Calu3 (cell line): Measurements from ENCODE around the gene ATP5PF. TPM values are rescaled to one million over a fixed set of nuclear protein-coding genes. Genes with fewer than 3 reads are reported as not detected.
"Not testable (repeated sequence)": the region's sequence is repeated elsewhere in the genome, so short reads cannot be mapped to it uniquely, and the experiment has no call there.

ENCODE experiments used
- BruUV-seq: library from RNA; stranded (reverse); fragments of 400-500 nt; replicated peaks from 2 replicates; lab custom pipeline; 2021; lab: Mats Ljungman, UMichigan
- CTCF ChIA-PET: fragments of 300-600 bp; sonication (Branson Sonifier 250); formaldehyde crosslinking; loops from one replicate; lab custom pipeline; 2022; ENCODE audit warnings: antibody characterized with exemption; lab: Charles Lee
- DNase-seq: peaks from one replicate; pipeline ENCODE4 v3.0.0; 2022
- H3K27ac Mint-ChIP-seq: one replicate; pipeline ENCODE4 v1.8.0; 2022; ENCODE audit warnings: mixed read lengths; ENCODE audit not compliant: unreplicated experiment
- H3K27me3 Mint-ChIP-seq: one replicate; pipeline ENCODE4 v1.8.0; 2022; ENCODE audit warnings: mixed read lengths; ENCODE audit not compliant: unreplicated experiment
- H3K36me3 Mint-ChIP-seq: one replicate; pipeline ENCODE4 v1.8.0; 2022; ENCODE audit warnings: mild to moderate bottlenecking, moderate library complexity, mixed read lengths; ENCODE audit not compliant: insufficient read depth, unreplicated experiment
- H3K4me1 Mint-ChIP-seq: one replicate; pipeline ENCODE4 v1.8.0; 2022; ENCODE audit warnings: mild to moderate bottlenecking, low read depth, mixed read lengths; ENCODE audit not compliant: unreplicated experiment
- H3K4me3 Mint-ChIP-seq: one replicate; pipeline ENCODE4 v1.8.0; 2022; ENCODE audit warnings: mild to moderate bottlenecking, low read depth, moderate library complexity, mixed read lengths; ENCODE audit not compliant: unreplicated experiment
- H3K9me3 Mint-ChIP-seq: one replicate; pipeline ENCODE4 v1.8.0; 2022; ENCODE audit warnings: low read depth, mixed read lengths; ENCODE audit not compliant: unreplicated experiment
- CTCF ChIP-seq: fragments of 200-600 bp; IDR thresholded peaks from one replicate; pipeline ENCODE4 v1.8.0; 2022; ENCODE audit warnings: antibody characterized with exemption; ENCODE audit not compliant: unreplicated experiment
- intact Hi-C: fragments of 100-400 bp; cut with micrococcal nuclease; formaldehyde crosslinking; loops from one replicate; pipeline ENCODE4 v1.10.0; 2022; ENCODE audit not compliant: unreplicated experiment
- total RNA-seq: library from RNA; stranded (reverse); gene quantifications from 2 replicates; pipeline ENCODE4 v1.2.3, GENCODE V29; 2022

The ATP5PF gene
- total RNA-seq, 1 experiment from 2014 or later: 95.2 TPM

GRCh38 chr21:25709684-25710265, 24.9 kb downstream of the ATP5PF start:
- no peaks in the 10 kb centered on the region for H3K4me1 Mint-ChIP-seq
- no peak for TF ChIP-seq CTCF
- CTCF ChIA-PET: no interaction called here
- H3K27me3 Mint-ChIP-seq: no peaks in the 10 kb centered on the region
- DNase-seq: no peak
- no peaks in the 10 kb centered on the region for H3K36me3 Mint-ChIP-seq
- intact Hi-C loops: loop anchor here (10.0 kb wide), 1 partner anchor 285 kb away; no protein-coding TSS in a partner anchor
- H3K4me3 Mint-ChIP-seq: no peak overlapping the region
- H3K27ac Mint-ChIP-seq: no peak overlapping the region
- H3K9me3 Mint-ChIP-seq: no peaks in the 10 kb centered on the region
- BruUV-seq: no TSS peak

DNA sequence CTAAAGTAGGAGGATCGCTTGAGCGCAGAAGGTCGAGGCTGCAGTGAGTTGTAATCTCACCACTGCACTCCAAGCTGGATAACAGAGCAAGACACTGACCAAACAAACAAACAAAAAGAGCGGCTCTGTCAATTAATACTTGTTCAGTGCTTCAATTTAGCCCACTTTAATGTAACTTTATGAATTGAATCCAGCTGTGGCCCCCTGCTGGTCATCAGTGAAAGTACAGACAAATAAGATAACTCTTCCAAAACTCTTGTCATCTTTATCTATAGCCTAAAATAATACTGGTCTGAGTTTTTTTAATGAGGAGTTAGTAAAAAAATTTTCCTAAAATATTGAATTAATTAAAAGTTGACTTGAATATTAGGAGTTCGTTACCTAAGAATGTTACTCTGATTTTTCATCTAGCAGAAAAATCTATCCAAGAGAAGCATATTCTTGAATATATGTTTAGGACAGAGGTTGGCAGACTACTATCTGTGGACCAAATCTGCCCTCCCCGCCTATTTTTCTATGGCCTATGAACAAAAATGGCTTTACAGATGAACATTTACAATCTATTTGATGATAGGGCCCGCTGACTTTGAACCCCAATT, 26.1 kb downstream of the ATP5PF start:
- Mint-ChIP-seq H3K9me3 (no peaks in the 10 kb centered on the region), H3K36me3 (no peaks in the 10 kb centered on the region), H3K4me3 (no peak overlapping the region), H3K27me3 (no peaks in the 10 kb centered on the region), H3K4me1 (no peaks in the 10 kb centered on the region), H3K27ac (no peak overlapping the region)
- intact Hi-C loops: loop anchor here (1.0 to 10.0 kb wide), 2 partner anchors 100 to 284 kb away; no protein-coding TSS in a partner anchor
- CTCF ChIA-PET: no interaction called here
- peak; percentile 47 for TF ChIP-seq CTCF
- BruUV-seq: no TSS peak
- DNase-seq: peak; percentile 2

- intact Hi-C loops: loop anchor here (10.0 kb wide), 1 partner anchor 277 kb away; no protein-coding TSS in a partner anchor
- H3K4me3 Mint-ChIP-seq: no peak overlapping the region
- no peak for DNase-seq
- no peaks in the 10 kb centered on the region for H3K36me3 Mint-ChIP-seq
- H3K27me3 Mint-ChIP-seq: no peaks in the 10 kb centered on the region
- no peak for TF ChIP-seq CTCF
- BruUV-seq: no TSS peak
- no peaks in the 10 kb centered on the region for H3K4me1 Mint-ChIP-seq
- H3K27ac Mint-ChIP-seq: no peak overlapping the region
- CTCF ChIA-PET: interaction anchor here (0.8 kb wide), 1 partner anchor 75 kb away, joined by 7 read pairs; no protein-coding TSS in a partner anchor
- H3K9me3 Mint-ChIP-seq: no peaks in the 10 kb centered on the region
Measured at GRCh38 chr21:25701529-25701928, 33.2 kb downstream of the ATP5PF start.

- H3K4me3 Mint-ChIP-seq: no peak overlapping the region
Measured at GRCh38 chr21:25700741-25701140, 34.0 kb downstream of the ATP5PF start.

DNA sequence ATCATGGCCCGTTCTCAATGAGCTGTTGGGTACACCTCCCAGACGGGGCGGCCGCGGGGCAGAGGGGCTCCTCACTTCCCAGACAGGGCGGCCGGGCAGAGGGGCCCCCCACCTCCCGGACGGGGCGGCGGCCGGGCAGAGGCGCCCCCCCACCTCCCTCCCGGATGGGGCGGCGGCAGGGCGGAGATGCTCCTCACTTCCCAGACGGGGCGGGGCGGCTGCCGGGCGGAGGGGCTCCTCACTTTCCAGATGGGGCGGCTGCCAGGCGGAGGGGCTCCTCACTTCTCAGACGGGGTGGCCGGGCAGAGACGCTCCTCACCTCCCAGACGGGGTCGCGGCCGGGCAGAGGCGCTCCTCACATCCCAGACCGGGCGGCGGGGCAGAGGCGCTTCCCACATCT, 39.2 kb downstream of the ATP5PF start:
- BruUV-seq, H3K27me3 Mint-ChIP-seq: not testable (repeated sequence)

More at GRCh38 chr21:25700741-25701140, 34.0 kb downstream of the ATP5PF start:
- H3K4me1 Mint-ChIP-seq: no peaks in the 10 kb centered on the region
- H3K36me3 Mint-ChIP-seq: no peaks in the 10 kb centered on the region
- intact Hi-C loops: loop anchor here (10.0 kb wide), 1 partner anchor 276 kb away; no protein-coding TSS in a partner anchor
- no peaks in the 10 kb centered on the region for H3K27me3 Mint-ChIP-seq
- no peak for TF ChIP-seq CTCF
- H3K9me3 Mint-ChIP-seq: no peaks in the 10 kb centered on the region
- no TSS peak for BruUV-seq
- CTCF ChIA-PET: no interaction called here
- no peak overlapping the region for H3K27ac Mint-ChIP-seq
- no peak for DNase-seq

More for the DNA sequence above, 39.2 kb downstream of the ATP5PF start:
- H3K36me3 Mint-ChIP-seq, DNase-seq, intact Hi-C loops, H3K4me1 Mint-ChIP-seq, H3K4me3 Mint-ChIP-seq, CTCF ChIA-PET, H3K27ac Mint-ChIP-seq, H3K9me3 Mint-ChIP-seq: not testable (repeated sequence)
